Measurements from ENCODE around the gene C1RL. TPM values are rescaled to one million over a fixed set of nuclear protein-coding genes. Genes with fewer than 3 reads are reported as not detected.

The C1RL gene
- total RNA-seq, 1 experiment from 2014 or later = 2.4 TPM

DNA sequence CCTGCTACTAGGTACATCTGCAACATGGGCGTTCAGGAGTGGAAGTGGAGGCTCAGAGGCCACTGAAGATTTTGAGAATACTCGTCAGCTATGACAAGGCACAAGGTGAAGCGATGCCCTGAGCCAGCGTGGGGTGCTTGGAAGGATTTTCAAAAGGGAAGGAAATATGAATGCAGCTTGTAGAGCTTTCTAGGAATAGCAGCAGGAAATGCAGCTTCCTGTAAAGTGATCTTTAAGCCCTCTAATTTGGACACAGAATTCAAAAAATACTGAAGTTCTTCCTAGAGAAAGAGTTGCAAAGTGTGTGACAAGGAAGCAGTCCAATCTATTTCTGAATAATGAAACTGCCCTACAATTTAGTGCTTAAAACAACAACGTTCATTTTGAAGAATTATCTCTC, 61.7 kb downstream of the C1RL start:
- intact Hi-C loops (cut with micrococcal nuclease; ENCODE audit: unreplicated experiment) = no loop called here
- POLR2A ChIA-PET (ENCODE audit: low non-redundant PET) = no interaction called here

DNA sequence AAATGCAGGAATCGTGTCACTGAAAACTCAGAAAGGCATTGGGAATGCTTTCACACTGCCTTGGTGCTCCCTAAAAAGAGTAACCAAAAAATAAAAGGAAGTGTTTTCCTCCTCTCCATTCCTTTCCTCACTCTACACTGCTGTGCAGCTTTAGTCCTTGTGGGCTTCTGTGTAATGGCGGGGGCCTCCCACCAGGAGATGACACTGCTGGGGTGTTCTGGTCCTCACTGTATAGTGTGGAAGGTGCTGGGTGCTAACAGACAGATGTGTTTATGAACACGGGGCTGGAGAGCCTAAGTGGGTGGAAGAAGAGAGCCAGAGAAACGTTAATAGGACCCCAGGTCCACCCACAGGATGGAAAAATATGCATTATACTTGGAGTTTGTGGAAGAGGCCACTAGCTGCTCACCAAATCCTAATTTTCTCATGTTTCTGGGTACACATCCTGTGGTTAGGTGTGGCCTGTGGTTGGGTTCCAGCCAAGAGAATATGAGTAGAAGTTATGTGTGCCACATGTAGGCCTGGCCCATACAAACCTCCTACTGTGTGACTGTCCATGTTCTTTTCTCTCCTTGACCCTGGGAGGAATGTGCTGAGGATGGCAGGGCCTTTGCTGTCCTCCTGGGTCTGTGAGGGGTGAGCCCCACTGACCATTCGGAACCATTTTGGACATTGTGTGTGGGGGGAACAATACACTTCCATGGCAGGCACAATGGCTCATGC, 62.5 kb downstream of the C1RL start:
- TF ChIP-seq CTCF (conservative IDR thresholded peaks at IDR 0.05; ENCODE audit: low read depth, low read length) (no peak), EZH2 (IDR thresholded peaks at IDR 0.05; ENCODE audit: borderline replicate concordance, low read depth, low read length, poor library complexity, severe bottlenecking) (no peak)
- Histone ChIP-seq H3K36me3 (ENCODE audit: insufficient read depth, low read length, poor library complexity, severe bottlenecking) (no peaks in the 10 kb centered on the region), H3K4me1 (ENCODE audit: insufficient read depth, low read length, poor library complexity, severe bottlenecking) (no peaks in the 10 kb centered on the region), H3K9me3 (ENCODE audit: low read depth, low read length, poor library complexity, severe bottlenecking) (no peaks in the 10 kb centered on the region), H3K4me3 (ENCODE audit: low read depth, low read length, poor library complexity, severe bottlenecking) (no peak overlapping the region), H3K27ac (ENCODE audit: low read depth, low read length, poor library complexity, severe bottlenecking) (no peak overlapping the region), H3K27me3 (replicated peaks; ENCODE audit: insufficient read depth, low read depth, low read length, poor library complexity) (no peaks in the 10 kb centered on the region)
- intact Hi-C loops (cut with micrococcal nuclease; ENCODE audit: unreplicated experiment) = no loop called here
- ChIA-PET POLR2A (ENCODE audit: low non-redundant PET) (no interaction called here), CTCF (no interaction called here)
- no peak for DNase-seq (ENCODE audit: low spot score)
- BruUV-seq (replicated peaks) = no TSS peak

More for the DNA sequence above, 61.7 kb downstream of the C1RL start:
- Histone ChIP-seq H3K36me3 (ENCODE audit: insufficient read depth, low read length, poor library complexity, severe bottlenecking) (no peaks in the 10 kb centered on the region), H3K27ac (ENCODE audit: low read depth, low read length, poor library complexity, severe bottlenecking) (no peak overlapping the region), H3K4me1 (ENCODE audit: insufficient read depth, low read length, poor library complexity, severe bottlenecking) (no peaks in the 10 kb centered on the region), H3K4me3 (ENCODE audit: low read depth, low read length, poor library complexity, severe bottlenecking) (no peak overlapping the region), H3K9me3 (ENCODE audit: low read depth, low read length, poor library complexity, severe bottlenecking) (no peaks in the 10 kb centered on the region), H3K27me3 (replicated peaks; ENCODE audit: insufficient read depth, low read depth, low read length, poor library complexity) (peaks cover 3% of the 10 kb centered on the region)
- no peak for TF ChIP-seq CTCF (conservative IDR thresholded peaks at IDR 0.05; ENCODE audit: low read depth, low read length)
- TF ChIP-seq EZH2 (IDR thresholded peaks at IDR 0.05; ENCODE audit: borderline replicate concordance, low read depth, low read length, poor library complexity, severe bottlenecking) = no peak
- CTCF ChIA-PET = no interaction called here
- no peak for DNase-seq (ENCODE audit: low spot score)
- no TSS peak for BruUV-seq (replicated peaks)

- Histone ChIP-seq H3K27me3 (replicated peaks; ENCODE audit: insufficient read depth, low read depth, low read length, poor library complexity) (no peaks in the 10 kb centered on the region), H3K9me3 (ENCODE audit: low read depth, low read length, poor library complexity, severe bottlenecking) (no peaks in the 10 kb centered on the region), H3K4me1 (ENCODE audit: insufficient read depth, low read length, poor library complexity, severe bottlenecking) (no peaks in the 10 kb centered on the region), H3K36me3 (ENCODE audit: insufficient read depth, low read length, poor library complexity, severe bottlenecking) (no peaks in the 10 kb centered on the region), H3K4me3 (ENCODE audit: low read depth, low read length, poor library complexity, severe bottlenecking) (no peak overlapping the region), H3K27ac (ENCODE audit: low read depth, low read length, poor library complexity, severe bottlenecking) (no peak overlapping the region)
- ChIA-PET CTCF (no interaction called here), POLR2A (ENCODE audit: low non-redundant PET) (no interaction called here)
- intact Hi-C loops (cut with micrococcal nuclease; ENCODE audit: unreplicated experiment) = no loop called here
- DNase-seq (ENCODE audit: low spot score) = no peak
- no TSS peak for BruUV-seq (replicated peaks)
- no peak for TF ChIP-seq EZH2 (IDR thresholded peaks at IDR 0.05; ENCODE audit: borderline replicate concordance, low read depth, low read length, poor library complexity, severe bottlenecking)
- TF ChIP-seq CTCF (conservative IDR thresholded peaks at IDR 0.05; ENCODE audit: low read depth, low read length) = no peak
These were observed 63.1 kb downstream of the C1RL start for GRCh38 chr12:7045913-7046312.

Other genes with a start within 250 kb of the C1RL start
- gene TPI1, start 241.7 kb downstream of the C1RL start, total RNA-seq (2021) = 1,240 and 1,277 TPM in 2 replicates
- gene SPSB2, start 235.9 kb downstream of the C1RL start, total RNA-seq (2021) = 8.1 and 10.8 TPM in 2 replicates
- 7.7 and 13.6 TPM in 2 replicates for gene LRRC23, start 204.4 kb downstream of the C1RL start, total RNA-seq (2021)
- gene ENO2, start 194.6 kb downstream of the C1RL start, total RNA-seq (2021) = 138 and 155 TPM in 2 replicates
- gene ATN1, start 181.3 kb downstream of the C1RL start, total RNA-seq (2021) = 139 and 144 TPM in 2 replicates
- gene RNU7-1, start 165.4 kb downstream of the C1RL start, total RNA-seq (2021) = not detected in 2 replicates
- gene C12orf57, start 165.2 kb downstream of the C1RL start, total RNA-seq (2021) = 226 and 260 TPM in 2 replicates
- gene PTPN6, start 157.9 kb downstream of the C1RL start, total RNA-seq (2021) = 2.3 and 3.3 TPM in 2 replicates
- 340 and 351 TPM in 2 replicates for gene PHB2, start 138.6 kb downstream of the C1RL start, total RNA-seq (2021)
- gene EMG1, start 138.3 kb downstream of the C1RL start, total RNA-seq (2021) = 83.0 and 92.3 TPM in 2 replicates
- 56.6 and 60.2 TPM in 2 replicates for gene LPCAT3, start 90.7 kb downstream of the C1RL start, total RNA-seq (2021)
- 1.9 and 3.1 TPM in 2 replicates for gene C1S, start 48.5 kb downstream of the C1RL start, total RNA-seq (2021)
- gene C1R, start 16.8 kb downstream of the C1RL start, total RNA-seq (2021) = 10.9 and 15.0 TPM in 2 replicates
- not detected in 2 replicates for gene RBP5, start 19.7 kb upstream of the C1RL start, total RNA-seq (2021)
- gene CLSTN3, start 21.2 kb upstream of the C1RL start, total RNA-seq (2021) = 10.7 and 12.1 TPM in 2 replicates
- gene PEX5, start 80.5 kb upstream of the C1RL start, total RNA-seq (2021) = 36.9 and 42.7 TPM in 2 replicates
- not detected in 2 replicates for gene ACSM4, start 194.9 kb upstream of the C1RL start, total RNA-seq (2021)

All from A673 (cell line).